WTC11 (cell line): ENCODE data around the gene SCARB2. TPM values are rescaled to one million over a fixed set of nuclear protein-coding genes. Genes with fewer than 3 reads are reported as not detected.
A peak's percentile ranks its signal among the peaks of the same experiment; 100 is the strongest.

Source experiments
- ATAC-seq: fragments of 200-7000 bp; cut with Tn5 transposase; 2 replicates; pipeline ENCODE4 v1.10.0; 2021; ENCODE audit warnings: mild to moderate bottlenecking, moderate library complexity
- CTCF ChIA-PET: fragments of 300-600 bp; sonication (Branson Sonifier 250); formaldehyde crosslinking; loops from one replicate; lab custom pipeline; 2021; ENCODE audit warnings: antibody characterized with exemption; lab: Charles Lee
- POLR2A ChIA-PET: fragments of 350-600 bp; sonication (Branson Sonifier 250); formaldehyde crosslinking; loops from one replicate; lab custom pipeline; 2021; ENCODE audit warnings: antibody characterized with exemption; lab: Charles Lee
- DNase-seq: peaks from one replicate; pipeline ENCODE4 v3.0.0; 2021; ENCODE audit warnings: low spot score
- H3K27ac Mint-ChIP-seq: 2 replicates; pipeline ENCODE4 v1.8.0; 2021; ENCODE audit warnings: mixed read lengths
- H3K27me3 Mint-ChIP-seq: 2 replicates; pipeline ENCODE4 v1.8.0; 2021; ENCODE audit warnings: low read depth, mild to moderate bottlenecking, moderate library complexity, mixed read lengths
- H3K36me3 Mint-ChIP-seq: 2 replicates; pipeline ENCODE4 v1.8.0; 2021; ENCODE audit warnings: mixed read lengths
- H3K4me1 Mint-ChIP-seq: 2 replicates; pipeline ENCODE4 v1.8.0; 2022; ENCODE audit warnings: mixed read lengths
- H3K4me3 Mint-ChIP-seq: 2 replicates; pipeline ENCODE4 v1.8.0; 2021; ENCODE audit warnings: mild to moderate bottlenecking, moderate library complexity, mixed read lengths
- H3K9me3 Mint-ChIP-seq: 2 replicates; pipeline ENCODE4 v1.8.0; 2021; ENCODE audit warnings: mixed read lengths
- AFF4 ChIP-seq: sonication (generic); formaldehyde crosslinking; IDR thresholded peaks from 2 replicates; pipeline ENCODE4 v1.8.1; 2023; ENCODE audit warnings: mild to moderate bottlenecking, missing genetic modification reagents, borderline replicate concordance
- CREB1 ChIP-seq: sonication (generic); formaldehyde crosslinking; IDR thresholded peaks from 2 replicates; pipeline ENCODE4 v1.8.0; 2023; ENCODE audit warnings: mild to moderate bottlenecking, missing genetic modification reagents
- E2F5 ChIP-seq: sonication (generic); formaldehyde crosslinking; IDR thresholded peaks from 2 replicates; pipeline ENCODE4 v1.8.1; 2022; ENCODE audit warnings: mild to moderate bottlenecking, moderate library complexity, missing genetic modification reagents
- ELF4 ChIP-seq: sonication (generic); formaldehyde crosslinking; IDR thresholded peaks from 2 replicates; pipeline ENCODE4 v1.8.1; 2022; ENCODE audit warnings: low read depth, mild to moderate bottlenecking, moderate library complexity, missing genetic modification reagents
- FOXJ3 ChIP-seq: sonication (generic); formaldehyde crosslinking; IDR thresholded peaks from 2 replicates; pipeline ENCODE4 v1.9.0; 2021; ENCODE audit warnings: missing genetic modification reagents, mild to moderate bottlenecking, borderline replicate concordance
- FOXP4 ChIP-seq: sonication (generic); formaldehyde crosslinking; IDR thresholded peaks from 2 replicates; pipeline ENCODE4 v1.8.0; 2022; ENCODE audit warnings: mild to moderate bottlenecking, missing genetic modification reagents
- HMGA2 ChIP-seq: fragments of 250-450 bp; sonication (Bioruptor Pico); IDR thresholded peaks from 2 replicates; pipeline ENCODE4 v1.4.0; 2021; ENCODE audit warnings: mild to moderate bottlenecking, moderate library complexity
- JUN ChIP-seq: sonication (generic); formaldehyde crosslinking; IDR thresholded peaks from 2 replicates; pipeline ENCODE4 v1.8.0; 2023; ENCODE audit warnings: mild to moderate bottlenecking, missing genetic modification reagents
- MLX ChIP-seq: sonication (generic); formaldehyde crosslinking; IDR thresholded peaks from 2 replicates; pipeline ENCODE4 v1.8.1; 2023; ENCODE audit warnings: mild to moderate bottlenecking, missing genetic modification reagents, moderate library complexity
- NR1H2 ChIP-seq: sonication (generic); formaldehyde crosslinking; IDR thresholded peaks from 2 replicates; pipeline ENCODE4 v1.9.0; 2021; ENCODE audit warnings: mild to moderate bottlenecking, moderate library complexity, missing genetic modification reagents
- NR3C1 ChIP-seq: sonication (generic); formaldehyde crosslinking; conservative IDR thresholded peaks from 2 replicates; pipeline ENCODE4 v1.8.1; 2023; ENCODE audit warnings: low read depth, mild to moderate bottlenecking, missing genetic modification reagents
- OVOL2 ChIP-seq: fragments of 250-450 bp; sonication (Bioruptor Pico); IDR thresholded peaks from 2 replicates; pipeline ENCODE4 v1.9.0; 2021; ENCODE audit warnings: mild to moderate bottlenecking, borderline replicate concordance
- TEAD4 ChIP-seq: sonication (generic); formaldehyde crosslinking; IDR thresholded peaks from 2 replicates; pipeline ENCODE4 v1.8.0; 2022; ENCODE audit warnings: mild to moderate bottlenecking, missing genetic modification reagents
- USF1 ChIP-seq: sonication (generic); formaldehyde crosslinking; IDR thresholded peaks from 2 replicates; pipeline ENCODE4 v1.8.0; 2022; ENCODE audit warnings: mild to moderate bottlenecking, missing genetic modification reagents
- USF2 ChIP-seq: sonication (generic); formaldehyde crosslinking; IDR thresholded peaks from 2 replicates; pipeline ENCODE4 v1.8.1; 2023; ENCODE audit warnings: mild to moderate bottlenecking, missing genetic modification reagents, moderate library complexity
- ZNF219 ChIP-seq: sonication (generic); formaldehyde crosslinking; IDR thresholded peaks from 2 replicates; pipeline ENCODE4 v1.8.0; 2023; ENCODE audit warnings: missing genetic modification reagents, mild to moderate bottlenecking, borderline replicate concordance
- ZNF317 ChIP-seq: sonication (generic); formaldehyde crosslinking; IDR thresholded peaks from 2 replicates; pipeline ENCODE4 v1.8.1; 2023; ENCODE audit warnings: low read depth, mild to moderate bottlenecking, moderate library complexity, missing genetic modification reagents, borderline replicate concordance
- ZNF512 ChIP-seq: sonication (generic); formaldehyde crosslinking; IDR thresholded peaks from 2 replicates; pipeline ENCODE4 v1.8.1; 2022; ENCODE audit warnings: missing genetic modification reagents, borderline replicate concordance
- total RNA-seq: library from RNA; stranded (reverse); gene quantifications from 3 replicates; pipeline ENCODE4 v1.2.3, GENCODE V29; 2021

Gene SCARB2
- total RNA-seq, 1 experiment from 2014 or later: 38.0 TPM

GRCh38 chr4:76198411-76199237 lies 15.0 kb downstream of the SCARB2 start:
- POLR2A ChIA-PET: no interaction called here
- no peak for ATAC-seq

GRCh38 chr4:76197971-76198410 lies 15.6 kb downstream of the SCARB2 start:
- Mint-ChIP-seq H3K9me3 (peaks cover 17% of the 10 kb centered on the region), H3K4me3 (no peak overlapping the region), H3K27me3 (no peaks in the 10 kb centered on the region), H3K27ac (peak overlapping the region; percentile 15; the same call in 1 of the 2 replicates), H3K4me1 (peaks cover 23% of the 10 kb centered on the region), H3K36me3 (peaks cover 21% of the 10 kb centered on the region)
- ChIA-PET POLR2A (no interaction called here), CTCF (interaction anchor here (2.8 kb wide), 1 partner anchor 180 kb away, joined by 20 read pairs; no protein-coding TSS in a partner anchor)
- ATAC-seq (no peak), DNase-seq (no peak)
- no peak for TF ChIP-seq CREB1 (CRISPR knock-in tag)
- no peak for TF ChIP-seq ZNF219 (CRISPR knock-in tag)
- TF ChIP-seq E2F5 (CRISPR knock-in tag): no peak
- TF ChIP-seq NR1H2 (CRISPR knock-in tag): no peak
- no peak for TF ChIP-seq JUN
- no peak for TF ChIP-seq OVOL2 (CRISPR knock-in tag)
- no peak for TF ChIP-seq ZNF317 (CRISPR knock-in tag)
- no peak for TF ChIP-seq AFF4 (CRISPR knock-in tag)
- TF ChIP-seq NR3C1 (CRISPR knock-in tag): no peak
- no peak for TF ChIP-seq HMGA2 (CRISPR knock-in tag)
- no peak for TF ChIP-seq FOXJ3 (CRISPR knock-in tag)
- TF ChIP-seq FOXP4: no peak

More at GRCh38 chr4:76198411-76199237, 15.0 kb downstream of the SCARB2 start:
- Mint-ChIP-seq H3K9me3 (peaks cover 10% of the 10 kb centered on the region), H3K36me3 (peaks cover 15% of the 10 kb centered on the region), H3K4me1 (peaks cover 23% of the 10 kb centered on the region), H3K4me3 (no peak overlapping the region), H3K27me3 (no peaks in the 10 kb centered on the region)
- CTCF ChIA-PET: interaction anchor here (1.0 to 2.8 kb wide), 3 partner anchors 14 to 180 kb away, joined by 4 to 20 read pairs (median 4); no protein-coding TSS in a partner anchor
- no peak for DNase-seq
- no peak for TF ChIP-seq ELF4
- peak; percentile 83 for TF ChIP-seq USF2 (CRISPR knock-in tag)
- TF ChIP-seq TEAD4 (CRISPR knock-in tag): no peak
- TF ChIP-seq ZNF512 (CRISPR knock-in tag): no peak
- no peak for TF ChIP-seq NR3C1 (CRISPR knock-in tag)
- TF ChIP-seq MLX (CRISPR knock-in tag): no peak
- TF ChIP-seq USF1 (CRISPR knock-in tag): peak; percentile 82
- TF ChIP-seq, all 79 proteins: peak for 2
- peak overlapping the region; percentile 81; the same call in 1 of the 2 replicates for H3K27ac Mint-ChIP-seq
